Liver (tissue), 9 donors: ENCODE measurements around the gene NOX1. TPM values are rescaled to one million over a fixed set of nuclear protein-coding genes. Genes with fewer than 3 reads are reported as not detected.

Experiments
- DNase-seq: peaks from one replicate; pipeline ENCODE4 v3.0.0-alpha.2; 2017; ENCODE audit warnings: low spot score
- H3K27ac ChIP-seq, 2 donors: one replicate each; pipeline ENCODE4 v1.7.0; 2013; ENCODE audit warnings: inconsistent platforms in 2 of 2, low read length in 2 of 2, control low read depth in 1 of 2, low read depth in 1 of 2, mild to moderate bottlenecking in 1 of 2
- H3K27me3 ChIP-seq, 4 donors: one replicate each; pipeline versions ENCODE4 v1.6.1 to v1.7.0; 2013; ENCODE audit warnings: low read length in 3 of 4, inconsistent platforms in 1 of 4, mild to moderate bottlenecking in 1 of 4, moderate library complexity in 1 of 4; ENCODE audit not compliant: control insufficient read depth in 4 of 4, insufficient read depth in 4 of 4
- H3K36me3 ChIP-seq, 4 donors: one replicate each; pipeline versions ENCODE4 v1.6.1 to v1.7.0; 2013; ENCODE audit warnings: low read length in 3 of 4, mild to moderate bottlenecking in 3 of 4, low read depth in 1 of 4, moderate library complexity in 1 of 4; ENCODE audit not compliant: control insufficient read depth in 4 of 4, insufficient read depth in 3 of 4
- H3K4me1 ChIP-seq, 4 donors: one replicate each; pipeline versions ENCODE4 v1.6.1 to v1.7.0; 2013; ENCODE audit warnings: low read length in 3 of 4, mild to moderate bottlenecking in 3 of 4, moderate library complexity in 1 of 4; ENCODE audit not compliant: control insufficient read depth in 4 of 4, insufficient read depth in 4 of 4
- H3K4me3 ChIP-seq, 3 donors: one replicate each; pipeline versions ENCODE4 v1.6.1 to v1.7.0; 2013; ENCODE audit warnings: low read length in 3 of 3, control low read depth in 1 of 3, low read depth in 1 of 3, mild to moderate bottlenecking in 1 of 3
- H3K9ac ChIP-seq, 2 donors: one replicate each; pipeline ENCODE4 v1.7.0; 2013; ENCODE audit warnings: low read length in 2 of 2, mild to moderate bottlenecking in 2 of 2, moderate library complexity in 2 of 2, control low read depth in 1 of 2, low read depth in 1 of 2
- H3K9me3 ChIP-seq, 4 donors: one replicate each; pipeline versions ENCODE4 v1.6.1 to v1.7.0; 2013; ENCODE audit warnings: low read length in 3 of 4; ENCODE audit not compliant: control insufficient read depth in 4 of 4
- FOXA1 ChIP-seq: IDR thresholded peaks from 2 replicates; pipeline ENCODE4 v1.6.1; 2016; ENCODE audit warnings: antibody characterized with exemption
- FOXA2 ChIP-seq: IDR thresholded peaks from 2 replicates; pipeline ENCODE4 v1.6.1; 2016; ENCODE audit warnings: antibody characterized with exemption
- GABPA ChIP-seq, 2 donors: IDR thresholded peaks in 1 of 2; conservative IDR thresholded peaks in 1 of 2; 2 replicates each; pipeline ENCODE4 v1.6.1; 2016; ENCODE audit warnings: antibody characterized with exemption in 2 of 2, mild to moderate bottlenecking in 1 of 2, moderate library complexity in 1 of 2
- HNF4A ChIP-seq, 2 donors: conservative IDR thresholded peaks; 2 replicates each; pipeline ENCODE4 v1.6.1; 2016; ENCODE audit warnings: antibody characterized with exemption in 2 of 2, mild to moderate bottlenecking in 2 of 2
- HNF4G ChIP-seq: IDR thresholded peaks from 2 replicates; pipeline ENCODE4 v1.6.1; 2016; ENCODE audit warnings: antibody characterized with exemption
- JUND ChIP-seq, 2 donors: IDR thresholded peaks; 2 replicates each; pipeline ENCODE4 v1.6.1; 2016; ENCODE audit warnings: antibody characterized with exemption in 2 of 2
- NR2F2 ChIP-seq: IDR thresholded peaks from 2 replicates; pipeline ENCODE4 v1.6.1; 2016; ENCODE audit warnings: antibody characterized with exemption
- RAD21 ChIP-seq, 2 donors: IDR thresholded peaks; 2 replicates each; pipeline ENCODE4 v1.6.1; 2016; ENCODE audit warnings: antibody characterized with exemption in 2 of 2, mild to moderate bottlenecking in 2 of 2
- RXRA ChIP-seq, 2 donors: IDR thresholded peaks; 2 replicates each; pipeline ENCODE4 v1.6.1; 2017 to 2018; ENCODE audit warnings: antibody characterized with exemption in 2 of 2, mild to moderate bottlenecking in 1 of 2
- TAF1 ChIP-seq: conservative IDR thresholded peaks from 2 replicates; pipeline ENCODE4 v1.6.1; 2016; ENCODE audit warnings: antibody characterized with exemption, mild to moderate bottlenecking
- WGBS: extraction: QIAGEN DNeasy Blood & Tissue Kit; methylation state at CpG from one replicate; pipeline ENCODE4 v1.1.7; 2013; 5-methylcytosine and 5-hydroxymethylcytosine counted together
- polyA plus RNA-seq, 2 donors: library from polyadenylated mRNA; stranded (reverse) in 1 of 2; unstranded in 1 of 2; fragments of 200-250 nt in 1 of 2; fragments of >200 nt in 1 of 2; fragmentation: Nextera tagmentation in 1 of 2; extraction: Ambion mirVana in 1 of 2; gene quantifications; one replicate each; pipeline versions ENCODE4 v1.2.1 to v1.2.3, GENCODE V29; 2013 to 2015
- total RNA-seq, 2 donors: library from RNA; depleted of rRNA; stranded (reverse); fragments of >200 nt; gene quantifications; one replicate each; pipeline ENCODE4 v1.2.3, GENCODE V29; 2014
- TF ChIP-seq, protein P1 (sequence below): IDR thresholded peaks from 2 replicates; pipeline ENCODE4 v1.6.1; 2016; ENCODE audit warnings: antibody characterized with exemption, mild to moderate bottlenecking
- TF ChIP-seq, protein P2 (sequence below): fragments of 150-350 bp; IDR thresholded peaks from 2 replicates; pipeline ENCODE4 v1.5.1; 2017; ENCODE audit warnings: improper control_type of control experiment, low read depth, low read length; ENCODE audit not compliant: missing input control
- TF ChIP-seq, protein P3 (sequence below): IDR thresholded peaks from 2 replicates; pipeline ENCODE4 v1.6.1; 2016; ENCODE audit warnings: antibody characterized with exemption
- TF ChIP-seq, protein P4 (sequence below): IDR thresholded peaks from 2 replicates; pipeline ENCODE4 v1.6.1; 2016; ENCODE audit warnings: antibody characterized with exemption
- donor health status: healthy.
- donor health status: healthy.
- donor health status: healthy.
- donor health status: healthy.
- donor health status: healthy.

Gene NOX1
- total and polyA plus RNA-seq, 4 donors, result 0.36 TPM; not detected in 3

DNA sequence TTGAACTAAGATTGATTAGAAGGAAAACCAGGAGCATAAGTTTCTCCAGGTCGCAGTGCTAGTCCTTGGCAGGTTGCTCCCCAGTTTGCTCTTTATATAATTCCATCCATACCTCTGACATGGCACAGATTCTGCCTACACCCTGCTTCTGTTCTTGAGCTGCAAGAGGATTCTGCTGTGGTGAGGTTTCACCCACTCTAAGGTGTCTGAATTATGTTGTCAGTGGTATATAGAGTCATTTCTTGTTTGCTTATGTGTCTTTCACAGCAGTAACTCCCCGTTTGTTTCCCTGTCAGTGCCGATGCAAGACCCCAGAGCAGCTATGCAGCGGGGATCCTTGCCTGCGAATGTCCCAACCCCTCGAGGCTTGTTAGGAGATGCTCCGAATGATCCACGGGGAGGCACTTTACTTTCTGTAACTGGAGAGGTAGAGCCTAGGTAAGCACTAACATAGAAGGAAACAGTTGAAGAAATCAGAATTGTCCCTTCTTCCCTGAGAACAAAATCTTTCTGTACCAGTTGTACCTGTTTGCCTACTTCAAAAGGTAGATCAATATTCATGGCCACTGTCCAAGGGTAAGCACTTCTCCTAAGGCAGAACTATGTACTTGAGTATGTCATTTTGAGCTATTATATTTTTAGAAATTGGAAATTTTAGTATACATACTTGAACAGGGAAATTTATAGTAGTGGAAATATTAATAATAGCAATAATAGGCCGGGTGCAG lies 42.8 kb downstream of the NOX1 start (continued):
- TF ChIP-seq, protein P1, sequence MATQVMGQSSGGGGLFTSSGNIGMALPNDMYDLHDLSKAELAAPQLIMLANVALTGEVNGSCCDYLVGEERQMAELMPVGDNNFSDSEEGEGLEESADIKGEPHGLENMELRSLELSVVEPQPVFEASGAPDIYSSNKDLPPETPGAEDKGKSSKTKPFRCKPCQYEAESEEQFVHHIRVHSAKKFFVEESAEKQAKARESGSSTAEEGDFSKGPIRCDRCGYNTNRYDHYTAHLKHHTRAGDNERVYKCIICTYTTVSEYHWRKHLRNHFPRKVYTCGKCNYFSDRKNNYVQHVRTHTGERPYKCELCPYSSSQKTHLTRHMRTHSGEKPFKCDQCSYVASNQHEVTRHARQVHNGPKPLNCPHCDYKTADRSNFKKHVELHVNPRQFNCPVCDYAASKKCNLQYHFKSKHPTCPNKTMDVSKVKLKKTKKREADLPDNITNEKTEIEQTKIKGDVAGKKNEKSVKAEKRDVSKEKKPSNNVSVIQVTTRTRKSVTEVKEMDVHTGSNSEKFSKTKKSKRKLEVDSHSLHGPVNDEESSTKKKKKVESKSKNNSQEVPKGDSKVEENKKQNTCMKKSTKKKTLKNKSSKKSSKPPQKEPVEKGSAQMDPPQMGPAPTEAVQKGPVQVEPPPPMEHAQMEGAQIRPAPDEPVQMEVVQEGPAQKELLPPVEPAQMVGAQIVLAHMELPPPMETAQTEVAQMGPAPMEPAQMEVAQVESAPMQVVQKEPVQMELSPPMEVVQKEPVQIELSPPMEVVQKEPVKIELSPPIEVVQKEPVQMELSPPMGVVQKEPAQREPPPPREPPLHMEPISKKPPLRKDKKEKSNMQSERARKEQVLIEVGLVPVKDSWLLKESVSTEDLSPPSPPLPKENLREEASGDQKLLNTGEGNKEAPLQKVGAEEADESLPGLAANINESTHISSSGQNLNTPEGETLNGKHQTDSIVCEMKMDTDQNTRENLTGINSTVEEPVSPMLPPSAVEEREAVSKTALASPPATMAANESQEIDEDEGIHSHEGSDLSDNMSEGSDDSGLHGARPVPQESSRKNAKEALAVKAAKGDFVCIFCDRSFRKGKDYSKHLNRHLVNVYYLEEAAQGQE, result no peak
- TF ChIP-seq JUND (IDR thresholded peaks at IDR 0.05) (no peak), FOXA1 (no peak), RAD21 (IDR thresholded peaks at IDR 0.05) (no peak), TAF1 (no peak), HNF4A (conservative IDR thresholded peaks at IDR 0.05) (no peak), NR2F2 (no peak)
- TF ChIP-seq, protein P2, sequence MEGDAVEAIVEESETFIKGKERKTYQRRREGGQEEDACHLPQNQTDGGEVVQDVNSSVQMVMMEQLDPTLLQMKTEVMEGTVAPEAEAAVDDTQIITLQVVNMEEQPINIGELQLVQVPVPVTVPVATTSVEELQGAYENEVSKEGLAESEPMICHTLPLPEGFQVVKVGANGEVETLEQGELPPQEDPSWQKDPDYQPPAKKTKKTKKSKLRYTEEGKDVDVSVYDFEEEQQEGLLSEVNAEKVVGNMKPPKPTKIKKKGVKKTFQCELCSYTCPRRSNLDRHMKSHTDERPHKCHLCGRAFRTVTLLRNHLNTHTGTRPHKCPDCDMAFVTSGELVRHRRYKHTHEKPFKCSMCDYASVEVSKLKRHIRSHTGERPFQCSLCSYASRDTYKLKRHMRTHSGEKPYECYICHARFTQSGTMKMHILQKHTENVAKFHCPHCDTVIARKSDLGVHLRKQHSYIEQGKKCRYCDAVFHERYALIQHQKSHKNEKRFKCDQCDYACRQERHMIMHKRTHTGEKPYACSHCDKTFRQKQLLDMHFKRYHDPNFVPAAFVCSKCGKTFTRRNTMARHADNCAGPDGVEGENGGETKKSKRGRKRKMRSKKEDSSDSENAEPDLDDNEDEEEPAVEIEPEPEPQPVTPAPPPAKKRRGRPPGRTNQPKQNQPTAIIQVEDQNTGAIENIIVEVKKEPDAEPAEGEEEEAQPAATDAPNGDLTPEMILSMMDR, result no peak

DNA sequence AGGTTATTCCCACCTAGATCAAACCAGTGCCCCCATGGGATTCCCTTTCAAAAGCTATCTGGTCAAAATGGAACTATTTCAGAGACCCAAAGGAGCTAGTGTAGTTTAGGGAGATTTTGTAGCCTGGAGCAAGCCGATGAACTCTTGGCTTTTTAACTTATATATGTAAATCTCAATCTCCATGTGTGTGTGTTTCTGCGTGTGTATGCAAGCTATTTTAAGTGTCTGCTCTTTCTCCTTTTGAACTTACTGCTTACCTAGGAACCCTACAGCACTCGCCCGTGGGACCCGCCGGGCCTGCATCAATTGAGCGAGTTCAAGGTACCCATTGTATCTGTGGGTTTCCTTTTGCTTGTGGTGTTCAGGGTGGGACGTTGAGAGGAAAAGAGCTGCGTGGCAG lies 43.6 kb downstream of the NOX1 start:
- Histone ChIP-seq H3K4me3 (no peak overlapping the region), H3K27ac (no peak overlapping the region), H3K27me3 (no peaks in the 10 kb centered on the region), H3K36me3 (peaks cover 6 to 41% (median 18%) of the 10 kb centered on the region in 4 donors), H3K4me1 (no peaks in the 10 kb centered on the region), H3K9ac (no peak overlapping the region), H3K9me3 (no peaks in the 10 kb centered on the region)
- 98% methylated on average over 9 of the region's 9 CpGs for WGBS
- no peak for DNase-seq
- TF ChIP-seq, protein P3, sequence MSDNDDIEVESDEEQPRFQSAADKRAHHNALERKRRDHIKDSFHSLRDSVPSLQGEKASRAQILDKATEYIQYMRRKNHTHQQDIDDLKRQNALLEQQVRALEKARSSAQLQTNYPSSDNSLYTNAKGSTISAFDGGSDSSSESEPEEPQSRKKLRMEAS, result no peak
- TF ChIP-seq HNF4G, result no peak
- TF ChIP-seq, protein P4, sequence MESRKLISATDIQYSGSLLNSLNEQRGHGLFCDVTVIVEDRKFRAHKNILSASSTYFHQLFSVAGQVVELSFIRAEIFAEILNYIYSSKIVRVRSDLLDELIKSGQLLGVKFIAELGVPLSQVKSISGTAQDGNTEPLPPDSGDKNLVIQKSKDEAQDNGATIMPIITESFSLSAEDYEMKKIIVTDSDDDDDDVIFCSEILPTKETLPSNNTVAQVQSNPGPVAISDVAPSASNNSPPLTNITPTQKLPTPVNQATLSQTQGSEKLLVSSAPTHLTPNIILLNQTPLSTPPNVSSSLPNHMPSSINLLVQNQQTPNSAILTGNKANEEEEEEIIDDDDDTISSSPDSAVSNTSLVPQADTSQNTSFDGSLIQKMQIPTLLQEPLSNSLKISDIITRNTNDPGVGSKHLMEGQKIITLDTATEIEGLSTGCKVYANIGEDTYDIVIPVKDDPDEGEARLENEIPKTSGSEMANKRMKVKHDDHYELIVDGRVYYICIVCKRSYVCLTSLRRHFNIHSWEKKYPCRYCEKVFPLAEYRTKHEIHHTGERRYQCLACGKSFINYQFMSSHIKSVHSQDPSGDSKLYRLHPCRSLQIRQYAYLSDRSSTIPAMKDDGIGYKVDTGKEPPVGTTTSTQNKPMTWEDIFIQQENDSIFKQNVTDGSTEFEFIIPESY, result no peak
- TF ChIP-seq FOXA2, result no peak
- no peak for TF ChIP-seq RXRA (IDR thresholded peaks at IDR 0.05)
- no peak for TF ChIP-seq HNF4A (conservative IDR thresholded peaks at IDR 0.05)
- no peak for TF ChIP-seq GABPA (IDR thresholded peaks at IDR 0.05 in 1 of 2, conservative IDR thresholded peaks at IDR 0.05 in 1 of 2)
- TF ChIP-seq JUND (IDR thresholded peaks at IDR 0.05), result no peak
- TF ChIP-seq FOXA1, result no peak
